Measurements from ENCODE around the gene PCK1.

The PCK1 gene

DNA sequence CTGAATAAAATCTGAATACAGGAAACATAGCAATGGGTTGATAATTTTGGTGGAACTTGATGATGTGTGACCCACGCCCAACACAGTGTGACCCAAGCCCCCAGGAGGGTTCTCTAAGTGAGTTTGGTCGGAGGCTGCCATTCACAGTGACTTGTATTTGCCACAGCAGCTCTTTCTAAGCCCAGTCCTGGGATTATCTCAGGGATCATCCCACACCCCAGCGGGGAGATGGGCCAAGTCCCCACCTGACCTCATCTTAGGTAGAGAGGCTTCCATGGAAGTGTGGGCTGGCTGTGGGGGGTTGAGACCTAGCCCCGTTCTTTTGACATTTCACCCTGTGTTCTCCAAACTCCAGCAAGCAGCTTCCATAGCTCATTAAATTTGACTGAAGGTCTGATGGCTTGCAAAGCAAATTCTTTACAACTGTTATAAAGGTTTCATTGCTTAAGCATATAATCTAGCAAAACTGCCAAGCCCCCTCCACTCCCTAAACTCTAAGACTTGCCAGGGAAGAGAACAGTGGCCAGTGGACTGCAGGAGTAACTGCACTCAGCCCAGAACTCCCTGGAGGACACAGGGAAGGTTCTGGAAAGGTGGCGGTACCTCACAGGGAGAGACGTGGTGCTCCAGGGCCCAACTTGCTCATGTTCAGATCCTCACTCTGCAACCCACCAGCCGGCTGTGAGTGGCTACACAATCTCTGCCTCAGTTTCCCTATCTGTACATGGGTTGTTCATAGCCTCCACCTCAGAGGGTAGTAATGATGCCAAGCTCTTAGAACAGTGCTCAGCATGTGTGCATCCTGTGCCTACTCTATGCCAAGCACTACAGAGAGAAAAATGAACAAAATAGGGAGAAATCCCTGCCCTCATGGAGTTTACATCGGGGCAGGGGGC, 1.0 kb upstream of the PCK1 start:
- intact Hi-C loops (cut with DNase I) = no loop called here
- peak in 1 of 10 donors; percentile 45 for DNase-seq

DNA sequence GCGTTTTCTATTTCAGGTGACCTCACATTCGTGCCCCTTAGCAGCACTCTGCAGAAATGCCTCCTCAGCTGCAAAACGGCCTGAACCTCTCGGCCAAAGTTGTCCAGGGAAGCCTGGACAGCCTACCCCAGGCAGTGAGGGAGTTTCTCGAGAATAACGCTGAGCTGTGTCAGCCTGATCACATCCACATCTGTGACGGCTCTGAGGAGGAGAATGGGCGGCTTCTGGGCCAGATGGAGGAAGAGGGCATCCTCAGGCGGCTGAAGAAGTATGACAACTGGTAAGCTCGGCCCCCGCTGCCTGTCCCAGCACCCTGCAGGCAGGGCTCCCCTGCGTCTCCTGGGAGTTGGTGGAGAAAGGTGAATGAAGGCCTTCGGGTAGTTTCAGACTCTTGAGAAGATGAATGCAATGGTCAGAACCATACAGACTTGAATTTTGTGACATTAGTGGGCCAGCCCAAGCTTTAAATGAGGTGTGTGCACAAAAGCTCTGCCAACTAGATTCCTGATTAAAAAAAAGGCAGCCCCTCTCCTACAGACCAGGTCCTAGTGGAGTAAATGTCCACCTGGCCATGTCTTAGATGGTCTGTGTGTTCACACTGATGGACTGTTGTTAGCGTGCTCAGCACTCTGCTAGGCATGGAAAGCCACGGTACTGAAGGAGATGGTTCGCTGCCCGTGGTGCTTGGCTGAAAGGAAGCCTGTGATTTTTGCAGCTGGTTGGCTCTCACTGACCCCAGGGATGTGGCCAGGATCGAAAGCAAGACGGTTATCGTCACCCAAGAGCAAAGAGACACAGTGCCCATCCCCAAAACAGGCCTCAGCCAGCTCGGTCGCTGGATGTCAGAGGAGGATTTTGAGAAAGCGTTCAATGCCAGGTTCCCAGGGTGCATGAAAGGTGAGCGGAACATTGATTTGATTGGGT, 708 bp downstream of the PCK1 start:
- intact Hi-C loops (cut with DNase I) = no loop called here
- DNase-seq = no peak

DNA sequence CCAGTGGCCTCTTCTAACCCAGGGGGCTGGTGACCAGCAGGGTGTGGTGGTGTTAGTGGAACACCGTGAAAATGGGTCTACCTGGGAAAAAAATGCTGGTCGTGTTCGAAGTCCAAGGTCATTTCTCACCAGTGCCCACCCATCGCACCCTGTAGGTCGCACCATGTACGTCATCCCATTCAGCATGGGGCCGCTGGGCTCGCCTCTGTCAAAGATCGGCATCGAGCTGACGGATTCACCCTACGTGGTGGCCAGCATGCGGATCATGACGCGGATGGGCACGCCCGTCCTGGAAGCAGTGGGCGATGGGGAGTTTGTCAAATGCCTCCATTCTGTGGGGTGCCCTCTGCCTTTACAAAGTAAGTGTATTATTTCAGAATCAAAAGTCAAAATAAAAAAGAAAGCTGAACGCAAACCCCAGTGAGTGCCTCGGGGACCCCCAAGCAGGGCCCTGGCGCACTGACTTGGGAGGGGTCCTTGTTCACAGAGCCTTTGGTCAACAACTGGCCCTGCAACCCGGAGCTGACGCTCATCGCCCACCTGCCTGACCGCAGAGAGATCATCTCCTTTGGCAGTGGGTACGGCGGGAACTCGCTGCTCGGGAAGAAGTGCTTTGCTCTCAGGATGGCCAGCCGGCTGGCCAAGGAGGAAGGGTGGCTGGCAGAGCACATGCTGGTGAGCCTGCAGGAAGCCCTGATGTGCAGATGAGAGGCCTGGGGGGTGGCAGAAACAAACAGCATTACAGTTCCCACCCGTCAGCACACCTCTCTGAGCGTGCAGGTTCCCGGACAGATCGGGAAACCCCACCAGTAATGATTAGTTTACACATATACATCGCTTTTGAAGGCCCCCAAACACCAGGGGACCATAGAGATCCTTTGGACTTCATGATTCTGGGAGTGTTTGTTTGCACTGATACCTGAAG, 1.9 kb downstream of the PCK1 start:
- intact Hi-C loops (cut with DNase I) = no loop called here
- DNase-seq = peak in 1 of 10 donors; percentile 75

DNA sequence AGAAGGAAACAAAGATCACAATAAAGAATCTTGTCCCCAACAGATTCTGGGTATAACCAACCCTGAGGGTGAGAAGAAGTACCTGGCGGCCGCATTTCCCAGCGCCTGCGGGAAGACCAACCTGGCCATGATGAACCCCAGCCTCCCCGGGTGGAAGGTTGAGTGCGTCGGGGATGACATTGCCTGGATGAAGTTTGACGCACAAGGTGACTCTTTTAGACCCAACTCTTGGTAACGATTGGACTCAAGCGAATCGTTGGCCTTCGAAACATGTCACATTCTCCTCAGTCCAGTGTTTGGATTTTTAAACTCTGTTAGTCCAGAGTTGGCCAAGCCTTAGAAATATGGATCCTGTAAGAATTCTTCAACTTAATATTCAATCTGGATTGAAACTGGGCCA, 2.6 kb downstream of the PCK1 start:
- DNase-seq = peak in 1 of 10 donors; percentile 54
- intact Hi-C loops (cut with DNase I) = no loop called here

DNA sequence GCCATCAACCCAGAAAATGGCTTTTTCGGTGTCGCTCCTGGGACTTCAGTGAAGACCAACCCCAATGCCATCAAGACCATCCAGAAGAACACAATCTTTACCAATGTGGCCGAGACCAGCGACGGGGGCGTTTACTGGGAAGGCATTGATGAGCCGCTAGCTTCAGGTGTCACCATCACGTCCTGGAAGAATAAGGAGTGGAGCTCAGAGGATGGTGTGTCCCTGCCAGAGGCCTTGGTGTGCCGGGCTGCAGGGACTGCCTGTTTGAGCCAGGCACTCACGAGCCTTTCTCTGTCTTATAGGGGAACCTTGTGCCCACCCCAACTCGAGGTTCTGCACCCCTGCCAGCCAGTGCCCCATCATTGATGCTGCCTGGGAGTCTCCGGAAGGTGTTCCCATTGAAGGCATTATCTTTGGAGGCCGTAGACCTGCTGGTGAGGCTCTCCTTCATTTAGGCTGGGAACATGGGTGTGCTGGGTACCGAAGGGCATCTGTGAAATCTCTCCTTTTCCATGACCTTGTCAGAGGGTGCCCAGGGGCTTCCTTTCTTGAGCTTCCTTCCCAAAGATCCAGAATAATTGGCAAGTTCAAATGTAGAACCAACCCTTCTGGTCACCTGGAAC, 3.4 kb downstream of the PCK1 start:
- intact Hi-C loops (cut with DNase I) = no loop called here
- peak in 1 of 10 donors; percentile 42 for DNase-seq

DNA sequence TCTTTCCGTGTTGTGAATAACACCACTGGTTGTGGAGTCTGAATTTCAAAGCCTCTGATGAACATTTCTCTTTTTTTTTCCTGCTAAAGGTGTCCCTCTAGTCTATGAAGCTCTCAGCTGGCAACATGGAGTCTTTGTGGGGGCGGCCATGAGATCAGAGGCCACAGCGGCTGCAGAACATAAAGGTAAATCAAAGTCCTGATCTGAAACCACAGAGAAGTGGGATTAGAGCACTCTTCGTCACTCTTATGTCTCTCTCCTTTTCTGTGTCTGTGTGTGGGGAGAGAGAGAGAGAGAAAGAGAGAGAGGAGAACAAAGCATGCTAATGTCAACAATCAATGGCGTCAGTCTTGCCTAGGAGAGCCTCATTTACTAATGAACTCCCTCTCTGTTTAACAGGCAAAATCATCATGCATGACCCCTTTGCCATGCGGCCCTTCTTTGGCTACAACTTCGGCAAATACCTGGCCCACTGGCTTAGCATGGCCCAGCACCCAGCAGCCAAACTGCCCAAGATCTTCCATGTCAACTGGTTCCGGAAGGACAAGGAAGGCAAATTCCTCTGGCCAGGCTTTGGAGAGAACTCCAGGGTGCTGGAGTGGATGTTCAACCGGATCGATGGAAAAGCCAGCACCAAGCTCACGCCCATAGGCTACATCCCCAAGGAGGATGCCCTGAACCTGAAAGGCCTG, 4.2 kb downstream of the PCK1 start:
- peak in 1 of 10 donors; percentile 25 for DNase-seq
- intact Hi-C loops (cut with DNase I) = no loop called here

DNA sequence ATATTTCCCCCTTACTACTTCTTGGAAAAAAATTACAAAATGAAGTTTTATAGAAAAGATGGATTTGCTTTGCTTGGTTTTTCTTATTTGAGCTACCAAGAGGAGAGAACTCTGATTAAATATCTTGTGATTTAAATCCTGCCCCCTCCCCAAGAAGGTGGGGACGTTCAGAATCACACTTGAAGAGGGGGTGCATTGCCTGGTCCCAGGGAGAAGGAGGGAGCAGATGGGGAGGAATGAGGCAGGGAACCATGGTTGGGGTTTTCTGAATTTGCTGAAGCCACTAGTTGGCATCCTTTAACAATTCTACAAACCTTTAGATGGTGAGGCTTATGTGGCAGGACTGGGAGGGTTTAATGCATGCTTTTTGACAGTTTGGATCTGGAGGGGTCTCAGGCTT, 5.5 kb downstream of the PCK1 start:
- peak in 1 of 10 donors; percentile 11 for DNase-seq
- intact Hi-C loops (cut with DNase I) = no loop called here

DNA sequence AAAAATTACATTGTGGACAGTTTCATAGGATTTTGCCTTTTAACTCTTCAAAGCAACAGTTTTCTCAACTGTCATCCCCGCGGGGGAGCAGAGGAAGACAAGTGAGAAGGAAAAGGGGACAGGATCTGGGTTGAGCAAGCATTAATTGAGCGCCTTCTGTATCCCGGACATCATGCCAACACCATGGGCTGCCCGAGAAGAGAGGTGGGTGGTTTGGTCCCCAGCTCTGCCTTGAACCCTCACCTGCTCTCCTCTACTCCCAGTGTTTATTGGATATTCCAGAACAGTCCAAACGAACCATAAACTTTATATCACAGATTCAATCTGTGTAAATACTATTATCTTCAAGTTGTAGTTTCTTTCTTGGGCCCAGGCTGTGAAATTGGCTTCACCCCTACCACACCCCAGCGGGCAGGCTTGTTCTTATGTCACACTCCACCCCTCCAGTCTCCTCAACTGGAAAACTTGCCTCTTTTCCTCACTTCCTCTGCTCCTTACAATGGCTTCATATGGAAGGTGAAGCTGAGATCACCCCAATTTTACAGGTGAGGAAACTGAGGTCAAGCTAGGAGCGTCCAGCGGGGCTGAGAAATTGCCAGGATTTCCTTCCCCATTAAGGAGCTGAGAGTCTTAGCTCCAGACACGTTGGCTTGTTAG, 6.0 kb downstream of the PCK1 start:
- intact Hi-C loops (cut with DNase I) = no loop called here
- peak in 1 of 10 donors; percentile 9 for DNase-seq

DNA sequence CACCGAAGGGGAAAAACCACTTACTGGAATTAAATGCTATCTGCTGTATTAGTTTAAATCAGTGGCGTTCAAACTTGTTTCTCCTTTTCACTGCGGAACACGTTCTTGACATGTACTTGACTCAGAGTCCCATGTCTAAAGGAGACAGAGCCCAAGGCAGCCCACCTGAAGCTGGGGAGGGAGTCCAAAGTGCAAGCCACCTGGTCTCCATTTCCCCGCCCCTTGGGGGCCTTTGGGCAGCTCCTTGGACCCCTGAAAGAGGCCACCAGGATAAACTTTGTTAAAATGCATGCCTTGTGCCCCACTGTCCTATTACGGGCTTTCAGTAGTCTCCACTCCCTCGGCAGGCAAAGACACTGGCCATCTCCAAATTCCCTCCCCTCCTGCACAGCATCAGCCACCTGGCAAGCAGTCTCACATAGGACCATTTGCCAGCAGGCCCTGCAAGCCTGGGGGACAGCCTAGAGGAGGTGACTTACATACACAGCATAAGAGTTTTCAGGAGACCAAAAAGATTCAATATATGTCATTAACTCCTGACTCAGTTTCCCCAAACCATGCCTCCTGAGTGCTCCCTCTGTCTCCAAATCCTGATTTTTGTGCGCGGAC, 6.7 kb downstream of the PCK1 start:
- intact Hi-C loops (cut with DNase I) = no loop called here
- DNase-seq = peak in 1 of 10 donors; percentile 69

DNA sequence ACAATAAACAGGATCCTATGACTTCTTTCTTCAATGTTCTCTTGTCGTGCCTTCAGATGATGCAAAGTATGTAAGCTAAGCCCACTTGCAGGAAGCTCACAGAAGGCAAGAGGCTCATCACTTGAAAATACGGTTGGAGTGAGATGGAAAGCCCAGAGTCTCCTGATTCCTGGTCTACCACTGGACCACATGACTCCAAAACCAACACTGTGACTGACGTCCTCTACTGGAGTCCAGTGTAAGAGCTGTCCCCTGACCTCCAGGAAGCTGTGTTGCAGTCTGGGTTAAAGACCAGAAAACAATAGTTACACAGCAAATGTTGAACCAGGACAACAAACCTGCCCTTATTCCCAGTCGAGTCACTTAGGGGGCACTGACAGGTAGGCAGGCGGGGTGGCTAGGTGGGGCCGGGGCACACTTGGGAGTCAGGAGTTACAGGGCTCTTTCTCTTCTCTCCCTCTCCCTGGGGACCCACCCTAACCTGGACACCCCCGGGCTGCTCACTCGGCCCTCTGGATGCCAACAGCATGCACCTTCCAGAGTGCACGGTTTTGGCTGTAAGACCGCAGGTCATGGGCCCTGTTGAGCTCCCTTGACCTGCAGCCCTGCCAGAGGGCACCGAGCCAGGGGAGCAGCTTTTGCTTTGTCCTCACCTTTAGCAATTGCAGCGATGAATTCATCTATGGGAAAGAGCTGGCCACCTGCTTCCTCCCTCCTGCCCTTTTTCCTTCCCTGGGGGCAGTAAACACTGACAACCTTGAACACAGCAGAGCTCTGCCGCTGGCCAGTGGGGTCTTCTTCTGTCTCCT, 7.4 kb downstream of the PCK1 start:
- intact Hi-C loops (cut with DNase I) = no loop called here
- DNase-seq = peak in 1 of 10 donors; percentile 57

DNA sequence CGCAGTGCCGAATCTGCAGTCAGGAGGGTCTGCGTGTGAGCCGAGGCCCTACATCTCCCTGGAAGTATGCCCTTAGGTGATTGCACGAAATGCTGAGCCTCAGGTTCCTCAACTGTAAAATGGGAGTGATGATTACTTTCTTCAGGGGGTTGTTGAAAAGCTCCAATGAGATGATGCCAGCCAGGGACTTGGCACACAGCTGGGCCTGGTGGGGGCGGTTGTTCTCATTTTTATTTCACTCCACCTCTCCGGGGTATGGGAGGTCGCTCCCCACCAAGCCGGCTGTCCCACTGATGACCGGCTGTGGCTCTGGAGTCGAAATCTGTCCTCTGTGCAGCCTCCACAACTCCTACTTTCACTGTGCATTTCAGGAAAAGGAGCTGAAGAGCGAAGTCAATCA, 8.1 kb downstream of the PCK1 start:
- intact Hi-C loops (cut with DNase I) = no loop called here
- DNase-seq = peak in 1 of 10 donors; percentile 35

DNA sequence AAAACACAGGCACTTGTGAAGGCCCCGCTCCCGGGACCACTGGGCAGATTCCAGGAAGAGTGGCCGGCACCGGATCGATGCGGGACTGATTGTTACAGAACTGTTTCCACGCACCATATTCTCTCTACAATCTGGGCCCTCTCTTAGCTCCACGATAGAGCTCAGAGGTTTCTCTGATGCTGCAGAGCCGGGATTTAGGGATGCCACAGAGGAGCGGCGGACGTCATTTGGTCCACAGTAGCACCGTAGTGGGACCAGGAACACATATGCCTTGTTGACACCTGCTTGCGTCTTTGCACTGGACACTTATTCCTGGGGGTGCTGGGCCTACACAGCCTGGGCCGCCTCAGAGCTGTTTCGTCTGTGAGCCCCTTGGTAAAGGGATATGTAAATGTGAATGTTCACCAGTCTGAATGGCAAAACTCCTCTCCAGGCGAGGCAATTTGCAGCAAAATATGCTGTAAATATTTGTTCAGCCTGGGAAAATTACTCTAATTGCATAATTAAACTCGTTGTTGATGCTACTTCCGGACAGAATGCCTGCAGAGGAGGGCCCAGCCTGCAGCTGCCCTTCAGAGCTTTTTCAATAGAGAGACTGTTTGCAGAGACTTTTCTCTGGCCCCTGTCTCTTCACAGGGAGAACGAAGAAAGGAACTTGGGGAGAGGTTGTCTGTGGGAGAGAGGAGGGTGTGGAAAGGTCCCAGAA, 9.4 kb downstream of the PCK1 start:
- peak in 2 of 10 donors; percentile 55 to 59 for DNase-seq
- intact Hi-C loops (cut with DNase I) = no loop called here

DNA sequence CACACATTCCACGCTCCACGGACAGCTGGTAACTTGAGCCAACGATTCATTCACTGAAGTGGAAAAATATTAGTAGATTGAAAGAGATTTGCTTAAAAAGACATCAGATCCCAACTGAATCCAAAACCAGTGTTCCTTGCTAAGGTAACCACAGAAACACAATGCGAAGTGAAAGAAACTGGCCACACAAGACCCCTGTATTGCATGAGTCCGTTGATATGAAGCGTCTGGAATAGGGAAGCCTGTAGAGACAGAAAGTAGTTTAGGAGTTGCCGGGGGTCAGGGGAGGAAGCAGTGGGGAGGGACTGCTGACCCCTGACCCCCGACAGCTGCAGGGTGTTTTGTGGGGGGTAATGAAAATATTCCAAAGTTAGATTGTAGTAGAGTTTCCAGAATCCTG, 10.0 kb downstream of the PCK1 start:
- no peak for DNase-seq
- intact Hi-C loops (cut with DNase I) = no loop called here

DNA sequence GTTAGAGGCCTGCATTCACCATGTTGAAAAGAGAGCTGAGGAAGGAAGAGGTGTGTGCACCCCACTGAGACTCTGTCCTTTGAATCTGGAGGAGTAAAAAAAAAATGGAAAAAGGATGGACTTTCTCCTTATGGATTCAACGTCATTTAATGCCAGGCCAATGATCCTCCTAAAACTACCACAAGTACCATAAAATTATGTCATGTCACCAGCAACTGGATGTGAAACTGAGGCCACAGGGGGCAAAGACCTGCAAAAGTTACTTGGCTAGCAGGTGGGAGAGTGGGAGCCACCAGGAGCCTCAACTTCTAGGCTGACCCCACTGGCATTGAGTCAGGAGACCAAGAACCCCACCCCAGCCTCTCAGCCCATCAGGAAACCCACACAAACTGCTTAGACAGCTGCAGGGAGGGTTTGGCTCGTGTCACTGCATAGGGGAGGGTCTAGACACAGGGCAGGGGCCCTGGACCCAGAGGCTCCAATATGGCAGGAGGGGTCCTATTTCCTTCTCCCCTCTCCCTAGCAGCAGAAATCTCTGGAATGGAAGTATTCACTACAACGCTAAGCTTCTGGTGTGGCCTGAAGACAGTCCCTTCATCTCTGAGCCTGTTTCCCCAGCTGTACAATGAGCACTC, 11.0 kb downstream of the PCK1 start:
- intact Hi-C loops (cut with DNase I) = no loop called here
- DNase-seq = peak in 2 of 10 donors; percentile 14 to 24

DNA sequence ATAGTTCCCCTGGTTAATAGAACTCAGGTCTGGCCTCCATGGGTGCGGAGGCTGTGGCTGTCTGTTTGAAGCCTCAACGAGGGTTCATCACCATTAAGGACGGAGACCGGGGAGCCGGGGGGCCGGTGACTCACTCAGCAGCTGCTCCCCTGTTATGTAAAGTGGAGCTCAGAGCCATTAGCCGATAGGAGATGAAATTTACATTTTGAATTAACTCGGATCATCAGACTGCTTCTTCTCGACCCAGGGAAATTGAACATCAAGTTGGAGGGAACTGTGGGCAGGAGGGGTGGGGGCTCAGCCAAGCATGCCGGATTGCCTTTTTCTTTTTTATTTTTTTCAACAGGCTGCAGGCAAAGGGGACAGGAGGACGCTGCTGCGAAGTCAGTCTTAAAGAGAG, 12.3 kb downstream of the PCK1 start:
- intact Hi-C loops (cut with DNase I) = no loop called here
- peak in 2 of 10 donors; percentile 75 to 77 for DNase-seq

DNA sequence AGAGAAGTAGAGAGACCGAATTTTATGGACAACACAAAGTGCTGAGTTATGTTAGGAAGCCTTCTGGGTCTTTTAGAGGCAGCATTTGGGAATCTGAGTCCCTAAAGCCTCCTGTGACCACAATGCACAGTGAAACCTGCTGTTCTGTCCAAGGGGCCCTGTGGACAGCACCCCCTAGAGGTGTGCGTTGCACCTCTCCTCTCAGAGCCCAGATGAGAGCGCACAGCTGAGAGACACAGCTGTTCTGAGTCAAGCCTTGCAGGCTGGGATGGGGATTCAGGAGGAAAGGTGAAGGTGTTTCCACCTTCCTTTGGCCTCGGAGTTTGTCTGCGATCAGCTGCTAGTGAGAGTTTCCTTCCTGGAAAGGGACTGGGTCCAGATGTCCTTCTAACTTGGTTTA, 13.0 kb downstream of the PCK1 start:
- intact Hi-C loops (cut with DNase I) = no loop called here

More for the DNA sequence above, 13.0 kb downstream of the PCK1 start:
- DNase-seq = peak in 2 of 10 donors; percentile 15 to 47
